ENCODE measurements around the gene HRH2. TPM values are rescaled to one million over a fixed set of nuclear protein-coding genes. Genes with fewer than 3 reads are reported as not detected.

The HRH2 gene
- total and polyA plus RNA-seq, 9 of the 15 experiments (the other 6 are each of a cell fraction or from before 2014, with no cell fraction given): 0.04 TPM; not detected in 8

DNA sequence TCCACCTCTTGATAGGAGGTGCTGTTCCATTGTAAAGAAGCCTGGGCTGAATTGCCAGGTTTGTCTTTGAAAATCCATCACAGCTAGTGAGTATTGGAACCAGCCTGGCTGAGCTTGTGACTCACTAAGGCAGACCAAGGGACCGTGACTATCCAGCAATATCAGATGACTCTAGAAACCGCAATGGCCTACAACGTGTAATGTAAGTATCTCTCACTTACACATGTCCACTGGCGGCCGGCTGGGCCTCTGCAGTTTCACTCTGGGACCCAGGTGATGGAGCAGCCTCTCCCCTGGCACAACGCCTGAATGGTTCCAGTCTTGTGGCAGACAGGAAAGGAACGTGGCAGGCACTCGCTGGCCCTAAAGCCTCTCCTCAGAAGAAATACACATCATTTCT lies 3.1 kb upstream of the HRH2 start:
- H3K36me3 ChIP-seq (ENCODE audit: control insufficient read depth, insufficient read depth, low read length): no peaks in the 10 kb centered on the region
- no peak overlapping the region for H3K4me2 ChIP-seq (ENCODE audit: insufficient read depth, low read length)
- POLR2A ChIA-PET: interaction anchor here (0.9 kb wide), 1 partner anchor 10 kb away, joined by 3 read pairs; no protein-coding TSS in a partner anchor
- H3K4me1 ChIP-seq (replicated peaks in 1 of 2; ENCODE audit: control insufficient read depth in 2 of 2, insufficient read depth in 2 of 2, low read length in 2 of 2): peaks cover 0 to 8% of the 10 kb centered on the region in 2 experiments; a peak in 1 of 5 replicates
- peak; percentile 63 for ATAC-seq
- no TSS peak for BruUV-seq (replicated peaks)
- H2AFZ ChIP-seq (ENCODE audit: low read depth, low read length): no peak overlapping the region
- in situ Hi-C loops (cut with MboI): no loop called here
- no peak for FAIRE-seq
- peaks cover 11 to 63% of the 10 kb centered on the region in 2 experiments for H3K27me3 ChIP-seq (ENCODE audit: control insufficient read depth in 2 of 2, insufficient read depth in 2 of 2, low read length in 2 of 2)
- WGBS (ENCODE audit: insufficient coverage, low coverage, missing lambda C conversion rate): 0% methylated on average over 8 of the region's 8 CpGs
- H4K20me1 ChIP-seq (replicated peaks; ENCODE audit: control insufficient read depth, insufficient read depth, low read length): no peaks in the 10 kb centered on the region
- DNase-seq (ENCODE audit: extremely low read depth in 1 of 4, low spot score in 3 of 4): peak in 1 of 4 experiments; percentile 12
- CTCF ChIA-PET (ENCODE audit: low intra/inter-chr PET ratio): interaction anchor here (0.6 kb wide), 1 partner anchor 159 kb away, joined by 5 read pairs; no protein-coding TSS in a partner anchor
- H3K9me1 ChIP-seq (ENCODE audit: control insufficient read depth, insufficient read depth, low read length): no peaks in the 10 kb centered on the region
- H3K79me2 ChIP-seq (ENCODE audit: control insufficient read depth, insufficient read depth, low read length): no peaks in the 10 kb centered on the region
- no peak overlapping the region for H3K27ac ChIP-seq (ENCODE audit: extremely low read depth, low read depth, low read length)
- H3K9me3 ChIP-seq (replicated peaks; ENCODE audit: control insufficient read depth, insufficient read depth, low read depth, low read length): no peaks in the 10 kb centered on the region
- H3K4me3 ChIP-seq: no peak overlapping the region
- intact Hi-C loops (cut with micrococcal nuclease): no loop called here
- H3K9ac ChIP-seq (ENCODE audit: insufficient read depth in 1 of 2, low read depth in 2 of 2, low read length in 2 of 2): no peak overlapping the region
- no peak for TF ChIP-seq KLF6 (CRISPR knock-in tag; IDR thresholded peaks at IDR 0.05; ENCODE audit: borderline replicate concordance)
- no peak for TF ChIP-seq TAL1 (IDR thresholded peaks at IDR 0.05)
- peak; percentile 50 for TF ChIP-seq CBFA2T3 (IDR thresholded peaks at IDR 0.05)
- TF ChIP-seq, protein P1, sequence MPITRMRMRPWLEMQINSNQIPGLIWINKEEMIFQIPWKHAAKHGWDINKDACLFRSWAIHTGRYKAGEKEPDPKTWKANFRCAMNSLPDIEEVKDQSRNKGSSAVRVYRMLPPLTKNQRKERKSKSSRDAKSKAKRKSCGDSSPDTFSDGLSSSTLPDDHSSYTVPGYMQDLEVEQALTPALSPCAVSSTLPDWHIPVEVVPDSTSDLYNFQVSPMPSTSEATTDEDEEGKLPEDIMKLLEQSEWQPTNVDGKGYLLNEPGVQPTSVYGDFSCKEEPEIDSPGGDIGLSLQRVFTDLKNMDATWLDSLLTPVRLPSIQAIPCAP (CRISPR knock-in tag; IDR thresholded peaks at IDR 0.05; ENCODE audit: borderline replicate concordance): no peak
- no peak for TF ChIP-seq POU5F1 (IDR thresholded peaks at IDR 0.05; ENCODE audit: borderline replicate concordance, low read depth, low read length, partially characterized antibody)
- TF ChIP-seq TCF3 (CRISPR knock-in tag; IDR thresholded peaks at IDR 0.05): peak; percentile 28; the same call in 1 of the 2 replicates
- TF ChIP-seq, protein P2, sequence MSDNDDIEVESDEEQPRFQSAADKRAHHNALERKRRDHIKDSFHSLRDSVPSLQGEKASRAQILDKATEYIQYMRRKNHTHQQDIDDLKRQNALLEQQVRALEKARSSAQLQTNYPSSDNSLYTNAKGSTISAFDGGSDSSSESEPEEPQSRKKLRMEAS (CRISPR knock-in tag; IDR thresholded peaks at IDR 0.05): no peak
- no peak for TF ChIP-seq CBFA2T2 (conservative IDR thresholded peaks at IDR 0.05)
- peak; percentile 65 for TF ChIP-seq FOSL1 (tag; conservative IDR thresholded peaks at IDR 0.05)
- TF ChIP-seq, protein P3, sequence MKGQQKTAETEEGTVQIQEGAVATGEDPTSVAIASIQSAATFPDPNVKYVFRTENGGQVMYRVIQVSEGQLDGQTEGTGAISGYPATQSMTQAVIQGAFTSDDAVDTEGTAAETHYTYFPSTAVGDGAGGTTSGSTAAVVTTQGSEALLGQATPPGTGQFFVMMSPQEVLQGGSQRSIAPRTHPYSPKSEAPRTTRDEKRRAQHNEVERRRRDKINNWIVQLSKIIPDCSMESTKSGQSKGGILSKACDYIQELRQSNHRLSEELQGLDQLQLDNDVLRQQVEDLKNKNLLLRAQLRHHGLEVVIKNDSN (CRISPR knock-in tag; IDR thresholded peaks at IDR 0.05): no peak
- peak; percentile 48; the same call in 1 of the 2 replicates for TF ChIP-seq TEAD4 (IDR thresholded peaks at IDR 0.05; ENCODE audit: low read length)
- TF ChIP-seq TEAD4 (CRISPR knock-in tag; IDR thresholded peaks at IDR 0.05; ENCODE audit: borderline replicate concordance): no peak
- no peak for TF ChIP-seq HMG20A (CRISPR knock-in tag; conservative IDR thresholded peaks at IDR 0.05)
- no peak for TF ChIP-seq ESRRB (CRISPR knock-in tag; IDR thresholded peaks at IDR 0.05; ENCODE audit: borderline replicate concordance)
- TF ChIP-seq NR2C1 (IDR thresholded peaks at IDR 0.05): no peak
- no peak for TF ChIP-seq NR2C1 (tag; IDR thresholded peaks at IDR 0.05)
- no peak for TF ChIP-seq TAF1 (IDR thresholded peaks at IDR 0.05; ENCODE audit: control insufficient read depth, extremely low read depth, insufficient read depth, low read length, severe bottlenecking)
- TF ChIP-seq ELF4 (CRISPR knock-in tag; IDR thresholded peaks at IDR 0.05): no peak
- TF ChIP-seq ZNF217 (CRISPR knock-in tag; IDR thresholded peaks at IDR 0.05): no peak
- no peak for TF ChIP-seq POLR2AphosphoS5 (IDR thresholded peaks at IDR 0.05; ENCODE audit: control insufficient read depth, insufficient read depth, low read depth, low read length)
- TF ChIP-seq CC2D1A (IDR thresholded peaks at IDR 0.05): no peak
